Cardiac fibroblast (primary cell): ENCODE results near the gene SFXN4.
A peak's percentile ranks its signal among the peaks of the same experiment; 100 is the strongest.

Source experiments
- DNase-seq, 2 donors: peaks; one replicate each; pipeline versions ENCODE4 v3.0.0 to v3.0.0-alpha.2; 2010; ENCODE audit warnings: low read depth in 2 of 2
- H3K4me3 ChIP-seq, 2 donors: replicated peaks in 1 of 2; 1 replicate in 1 of 2; 2 replicates in 1 of 2; pipeline ENCODE4 v1.5.1; 2011; ENCODE audit warnings: low read depth in 2 of 2, low read length in 2 of 2, mild to moderate bottlenecking in 2 of 2, moderate library complexity in 1 of 2
- CTCF ChIP-seq: IDR thresholded peaks from one replicate; pipeline ENCODE4 v1.5.1; 2011; ENCODE audit warnings: low read depth, mild to moderate bottlenecking, low read length, inconsistent platforms

The SFXN4 gene

GRCh38 chr10:119209035-119209735, 43.7 kb upstream of the SFXN4 start:
- H3K4me3 ChIP-seq: peak overlapping the region; percentile 64 to 90

GRCh38 chr10:119208553-119208940, 43.0 kb upstream of the SFXN4 start:
- H3K4me3 ChIP-seq: peak overlapping the region; percentile 64 to 90
- DNase-seq: peak; percentile 39 to 67
- TF ChIP-seq CTCF: no peak

More at GRCh38 chr10:119209035-119209735, 43.7 kb upstream of the SFXN4 start:
- peak; percentile 78 to 85 for DNase-seq
- peak; percentile 91 for TF ChIP-seq CTCF

- DNase-seq: peak; percentile 62 to 80
- H3K4me3 ChIP-seq: peak overlapping the region; percentile 64 to 90
- no peak for TF ChIP-seq CTCF
Measured at GRCh38 chr10:119207713-119208552, 42.4 kb upstream of the SFXN4 start.

- peak within 1 kb of the TSS; percentile 64 to 90 for H3K4me3 ChIP-seq
- DNase-seq: peak; percentile 96 to 99
- no peak for TF ChIP-seq CTCF
Measured at GRCh38 chr10:119207366-119207666, 41.8 kb upstream of the SFXN4 start, which contains the start of gene GRK5. GRK5 (plus strand) TSS chr10:119207571; CDS start chr10:119207918, 347 bp downstream.

- TF ChIP-seq CTCF: peak; percentile 20
- H3K4me3 ChIP-seq: peak overlapping the region; percentile 35 to 64
- DNase-seq: peak; percentile 70 to 77
Measured at GRCh38 chr10:119206603-119207365, 41.3 kb upstream of the SFXN4 start.

- peak overlapping the region; percentile 19 to 64 for H3K4me3 ChIP-seq
- DNase-seq: peak in 1 of 2 donors; percentile 56
- TF ChIP-seq CTCF: no peak
Measured at GRCh38 chr10:119205894-119206602, 40.5 kb upstream of the SFXN4 start.
